Naive B cell (primary cell): Measurements from ENCODE around the gene PRPF18. TPM values are rescaled to one million over a fixed set of nuclear protein-coding genes. Genes with fewer than 3 reads are reported as not detected.
A peak's percentile ranks its signal among the peaks of the same experiment; 100 is the strongest.

Experiments
- ATAC-seq, 2 donors: fragments of 150-1000 bp; cut with Tn5 transposase; 2 replicates each; pipeline ENCODE4 v1.10.0; 2021; ENCODE audit warnings: low read depth in 2 of 2, mild to moderate bottlenecking in 2 of 2, moderate library complexity in 2 of 2
- DNase-seq: peaks from one replicate; pipeline ENCODE4 v3.0.0; 2022
- H3K27ac Mint-ChIP-seq, 6 donors: one replicate each; pipeline ENCODE4 v1.8.0; 2020 to 2022; ENCODE audit warnings: mild to moderate bottlenecking in 6 of 6, mixed read lengths in 6 of 6, moderate library complexity in 5 of 6, inconsistent platforms in 2 of 6
- H3K27me3 Mint-ChIP-seq, 3 donors: one replicate each; pipeline ENCODE4 v1.8.0; 2021 to 2022; ENCODE audit warnings: mixed read lengths in 3 of 3, mild to moderate bottlenecking in 1 of 3
- H3K36me3 Mint-ChIP-seq, 2 donors: one replicate each; pipeline ENCODE4 v1.8.0; 2020 to 2022; ENCODE audit warnings: mixed read lengths in 2 of 2, inconsistent platforms in 1 of 2, mild to moderate bottlenecking in 1 of 2
- H3K4me1 Mint-ChIP-seq, 3 donors: one replicate each; pipeline ENCODE4 v1.8.0; 2020 to 2022; ENCODE audit warnings: mixed read lengths in 3 of 3, inconsistent platforms in 1 of 3, mild to moderate bottlenecking in 1 of 3, moderate library complexity in 1 of 3
- H3K4me3 Mint-ChIP-seq, 8 donors: one replicate each; pipeline ENCODE4 v1.8.0; 2020 to 2022; ENCODE audit warnings: mild to moderate bottlenecking in 8 of 8, mixed read lengths in 8 of 8, moderate library complexity in 8 of 8, inconsistent platforms in 2 of 8
- H3K9me3 Mint-ChIP-seq, 7 donors: one replicate each; pipeline ENCODE4 v1.8.0; 2020 to 2022; ENCODE audit warnings: mixed read lengths in 7 of 7, mild to moderate bottlenecking in 5 of 7, inconsistent platforms in 2 of 7, moderate library complexity in 1 of 7
- polyA plus RNA-seq, 6 donors: library from polyadenylated mRNA; unstranded; fragments of 300-500 nt; fragmentation: Illumina TruSeq; gene quantifications; one replicate each; pipeline ENCODE4 v1.2.3, GENCODE V29; 2021; ENCODE audit warnings: low read depth in 6 of 6

PRPF18 gene
- polyA plus RNA-seq, 6 donors from 2014 or later, result 38.7 to 53.6 (median 43.8) TPM

- no peak for ATAC-seq
- H3K27ac Mint-ChIP-seq, result peak overlapping the region in 3 of 6 donors; percentile 62 to 85 (median 81)
- H3K36me3 Mint-ChIP-seq, result peaks cover 46 to 53% of the 10 kb centered on the region in 2 donors
- no peak for DNase-seq
- no peaks in the 10 kb centered on the region for H3K27me3 Mint-ChIP-seq
- no peaks in the 10 kb centered on the region for H3K4me1 Mint-ChIP-seq
- H3K9me3 Mint-ChIP-seq, result no peaks in the 10 kb centered on the region
- no peak overlapping the region for H3K4me3 Mint-ChIP-seq
Measured at GRCh38 chr10:13614530-13615332, 28.0 kb downstream of the PRPF18 start.

DNA sequence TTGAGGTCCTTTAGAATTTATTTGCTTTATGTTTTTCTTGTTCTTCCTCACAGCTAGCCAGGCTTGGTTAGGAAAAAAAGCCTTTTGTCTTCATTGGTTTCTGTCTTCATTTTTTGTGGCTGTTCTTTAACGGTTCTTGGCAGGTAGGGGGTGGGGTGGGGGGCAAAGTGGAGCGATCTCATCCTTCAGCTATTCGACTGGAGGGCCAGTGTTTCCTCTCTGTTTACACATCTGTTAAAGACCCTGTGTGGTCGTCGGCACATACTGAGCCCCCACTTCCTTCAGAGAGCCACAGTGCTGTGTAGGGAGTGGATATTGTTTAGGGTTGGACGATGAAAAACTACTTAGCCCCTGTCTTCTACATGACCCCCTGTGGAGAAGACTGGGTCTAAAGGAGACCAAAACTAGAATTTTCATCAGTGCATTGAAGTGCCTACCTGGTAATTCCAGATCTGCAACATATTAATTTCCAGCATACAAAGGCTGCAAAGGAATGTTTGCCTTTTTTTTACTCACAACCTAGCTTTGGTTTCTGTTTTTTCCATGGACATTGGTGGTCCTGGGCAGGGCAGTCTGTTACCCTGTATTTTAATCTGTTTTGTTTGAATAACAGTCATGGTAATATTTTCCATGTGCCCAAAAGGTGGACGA, 29.0 kb downstream of the PRPF18 start:
- DNase-seq (no peak), ATAC-seq (no peak)
- Mint-ChIP-seq H3K4me3 (no peak overlapping the region), H3K4me1 (no peaks in the 10 kb centered on the region), H3K27ac (peak overlapping the region in 1 of 6 donors; percentile 13), H3K27me3 (no peaks in the 10 kb centered on the region), H3K36me3 (peaks cover 35 to 57% of the 10 kb centered on the region in 2 donors), H3K9me3 (no peaks in the 10 kb centered on the region)

DNA sequence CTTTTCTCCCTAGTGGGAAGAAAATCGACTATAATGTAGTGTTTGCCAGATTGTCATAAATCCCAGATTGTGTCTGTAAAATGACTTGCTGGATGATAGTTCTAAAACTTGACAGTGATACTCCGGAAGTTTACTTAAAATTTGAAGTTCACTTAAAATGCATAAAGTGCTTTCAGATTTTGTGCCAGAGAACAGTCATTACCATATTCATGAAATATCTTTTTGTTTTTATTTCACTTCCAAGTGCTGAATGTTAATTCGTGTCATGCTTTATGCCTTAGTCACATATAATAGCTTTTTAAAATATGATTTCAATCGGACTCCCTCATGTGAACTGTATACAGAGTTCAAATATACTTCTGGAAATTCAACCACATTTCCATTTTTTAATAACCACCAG, 30.4 kb downstream of the PRPF18 start:
- Mint-ChIP-seq H3K27me3 (no peaks in the 10 kb centered on the region), H3K4me3 (no peak overlapping the region), H3K4me1 (no peaks in the 10 kb centered on the region), H3K27ac (no peak overlapping the region), H3K36me3 (peaks cover 31 to 58% of the 10 kb centered on the region in 2 donors), H3K9me3 (no peaks in the 10 kb centered on the region)
- DNase-seq (no peak), ATAC-seq (no peak)

DNA sequence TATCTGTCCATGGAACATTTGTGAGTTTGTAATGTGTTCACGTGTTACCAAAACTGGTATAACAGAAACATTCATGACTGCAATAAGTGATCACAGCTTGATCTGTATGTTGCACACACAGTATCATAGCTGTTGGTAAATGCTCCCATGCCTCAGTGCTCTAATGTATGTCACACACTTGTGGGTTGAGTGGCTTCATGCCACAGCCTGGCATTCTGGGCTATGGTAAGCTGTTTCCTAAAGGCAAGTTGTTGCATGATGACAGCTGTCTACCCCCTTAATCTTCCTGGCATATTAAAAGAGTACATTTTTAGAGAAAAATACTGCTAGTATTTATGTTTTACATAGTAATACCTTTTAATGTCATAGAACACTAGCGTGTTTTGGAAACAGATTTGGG, 35.2 kb downstream of the PRPF18 start:
- Mint-ChIP-seq H3K27me3 (no peaks in the 10 kb centered on the region), H3K4me1 (no peaks in the 10 kb centered on the region), H3K36me3 (peaks cover 16 to 43% of the 10 kb centered on the region in 2 donors), H3K27ac (no peak overlapping the region), H3K4me3 (no peak overlapping the region), H3K9me3 (no peaks in the 10 kb centered on the region)
- DNase-seq, result no peak
- ATAC-seq, result no peak

DNA sequence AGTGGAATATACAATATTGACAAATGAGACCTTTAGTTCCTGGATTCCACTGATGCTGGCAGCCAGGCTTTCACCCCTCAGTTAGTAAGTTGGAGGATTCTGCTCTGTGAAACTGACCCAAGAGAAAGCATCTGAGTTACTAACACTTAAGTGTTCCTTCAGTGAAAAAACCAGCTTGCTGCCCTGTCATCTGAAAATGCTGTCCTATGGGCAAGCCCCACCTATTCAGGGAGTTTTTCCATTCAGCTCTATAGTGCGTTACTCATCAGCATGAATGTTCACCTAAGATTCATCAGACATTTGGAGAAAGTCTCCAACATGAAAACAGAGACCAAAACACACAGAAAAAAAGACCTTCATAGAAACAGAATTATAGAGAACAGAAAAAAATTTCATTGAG, 37.9 kb downstream of the PRPF18 start:
- no peak overlapping the region for H3K4me3 Mint-ChIP-seq
- H3K4me1 Mint-ChIP-seq, result peaks cover 0 to 5% (median 0%) of the 10 kb centered on the region in 3 donors
- DNase-seq, result no peak
- no peak overlapping the region for H3K27ac Mint-ChIP-seq
- H3K27me3 Mint-ChIP-seq, result no peaks in the 10 kb centered on the region
- ATAC-seq, result no peak
- no peaks in the 10 kb centered on the region for H3K9me3 Mint-ChIP-seq
- peaks cover 8 to 26% of the 10 kb centered on the region in 2 donors for H3K36me3 Mint-ChIP-seq

GRCh38 chr10:13627459-13628310, 40.9 kb downstream of the PRPF18 start:
- Mint-ChIP-seq H3K4me3 (no peak overlapping the region), H3K27ac (no peak overlapping the region), H3K4me1 (peaks cover 7 to 14% (median 12%) of the 10 kb centered on the region in 3 donors), H3K36me3 (peaks cover 12 to 14% of the 10 kb centered on the region in 2 donors), H3K9me3 (no peaks in the 10 kb centered on the region), H3K27me3 (no peaks in the 10 kb centered on the region)
- ATAC-seq (no peak), DNase-seq (no peak)

DNA sequence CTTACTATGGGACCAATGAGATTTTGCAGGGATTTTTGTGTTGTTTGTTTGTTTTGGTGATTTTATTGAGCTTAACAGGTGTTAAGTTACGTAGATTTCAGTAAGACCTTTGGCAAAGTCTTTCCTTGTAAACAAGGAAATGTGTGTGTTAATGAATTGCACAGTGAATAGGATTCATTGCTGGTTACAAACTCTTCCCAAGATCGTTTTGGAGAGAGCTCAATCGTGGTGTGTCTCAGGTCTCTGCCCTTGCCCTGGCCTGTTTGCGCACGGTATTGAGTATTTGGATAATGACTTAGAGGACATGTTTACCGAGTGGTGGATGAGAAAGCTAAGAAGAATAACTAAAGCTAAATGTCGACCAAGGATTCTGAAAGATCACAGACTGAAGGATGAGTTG, 41.9 kb downstream of the PRPF18 start:
- no peak for ATAC-seq
- no peaks in the 10 kb centered on the region for H3K9me3 Mint-ChIP-seq
- no peak overlapping the region for H3K4me3 Mint-ChIP-seq
- peak overlapping the region in 2 of 6 donors; percentile 24 to 65 for H3K27ac Mint-ChIP-seq
- peaks cover 7 to 18% (median 12%) of the 10 kb centered on the region in 3 donors for H3K4me1 Mint-ChIP-seq
- peaks cover 12 to 14% of the 10 kb centered on the region in 2 donors for H3K36me3 Mint-ChIP-seq
- DNase-seq, result no peak
- no peaks in the 10 kb centered on the region for H3K27me3 Mint-ChIP-seq

DNA sequence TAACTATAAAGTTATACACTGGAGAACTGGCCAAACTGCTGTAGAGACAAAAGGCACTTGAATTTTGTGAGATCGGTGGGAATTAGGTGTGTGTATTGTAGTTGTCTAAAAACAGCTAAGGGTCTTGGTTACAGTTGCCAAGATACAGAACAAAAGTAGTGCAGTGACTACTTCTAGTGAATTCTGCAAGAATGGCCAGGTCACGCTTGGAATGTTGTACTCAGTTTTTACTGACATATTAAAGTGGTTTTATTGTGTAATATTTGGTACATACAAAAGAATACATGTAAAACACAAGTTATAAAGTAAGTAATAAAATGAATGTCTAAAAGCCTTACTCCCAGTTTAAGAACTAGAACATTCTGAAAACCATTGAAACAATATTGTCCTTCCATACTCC, 42.4 kb downstream of the PRPF18 start:
- H3K9me3 Mint-ChIP-seq, result no peaks in the 10 kb centered on the region

GRCh38 chr10:13630231-13630630, 43.5 kb downstream of the PRPF18 start:
- H3K4me1 Mint-ChIP-seq, result peaks cover 7 to 18% (median 12%) of the 10 kb centered on the region in 3 donors
- no peak for ATAC-seq
- no peaks in the 10 kb centered on the region for H3K27me3 Mint-ChIP-seq
- DNase-seq, result no peak
- no peaks in the 10 kb centered on the region for H3K9me3 Mint-ChIP-seq
- no peak overlapping the region for H3K27ac Mint-ChIP-seq
- H3K36me3 Mint-ChIP-seq, result peaks cover 14% of the 10 kb centered on the region in 2 donors
- H3K4me3 Mint-ChIP-seq, result no peak overlapping the region

More for the DNA sequence above, 42.4 kb downstream of the PRPF18 start:
- peaks cover 7 to 18% (median 12%) of the 10 kb centered on the region in 3 donors for H3K4me1 Mint-ChIP-seq
- H3K27me3 Mint-ChIP-seq, result no peaks in the 10 kb centered on the region
- H3K27ac Mint-ChIP-seq, result no peak overlapping the region
- peaks cover 14% of the 10 kb centered on the region in 2 donors for H3K36me3 Mint-ChIP-seq
- ATAC-seq, result no peak
- DNase-seq, result no peak
- H3K4me3 Mint-ChIP-seq, result no peak overlapping the region

GRCh38 chr10:13631594-13631993, 44.8 kb downstream of the PRPF18 start:
- Mint-ChIP-seq H3K36me3 (peaks cover 14 to 23% of the 10 kb centered on the region in 2 donors), H3K27me3 (no peaks in the 10 kb centered on the region), H3K9me3 (no peaks in the 10 kb centered on the region), H3K4me3 (no peak overlapping the region), H3K27ac (peak overlapping the region in 2 of 6 donors; percentile 28 to 34), H3K4me1 (peaks cover 7 to 18% (median 12%) of the 10 kb centered on the region in 3 donors)
- ATAC-seq (no peak), DNase-seq (no peak)

GRCh38 chr10:13632440-13632839, 45.7 kb downstream of the PRPF18 start:
- Mint-ChIP-seq H3K27ac (peak overlapping the region in 1 of 6 donors; percentile 18), H3K4me1 (peaks cover 7 to 18% (median 12%) of the 10 kb centered on the region in 3 donors), H3K27me3 (no peaks in the 10 kb centered on the region), H3K9me3 (no peaks in the 10 kb centered on the region), H3K36me3 (peaks cover 14 to 26% of the 10 kb centered on the region in 2 donors), H3K4me3 (no peak overlapping the region)
- DNase-seq, result no peak
- ATAC-seq, result no peak

DNA sequence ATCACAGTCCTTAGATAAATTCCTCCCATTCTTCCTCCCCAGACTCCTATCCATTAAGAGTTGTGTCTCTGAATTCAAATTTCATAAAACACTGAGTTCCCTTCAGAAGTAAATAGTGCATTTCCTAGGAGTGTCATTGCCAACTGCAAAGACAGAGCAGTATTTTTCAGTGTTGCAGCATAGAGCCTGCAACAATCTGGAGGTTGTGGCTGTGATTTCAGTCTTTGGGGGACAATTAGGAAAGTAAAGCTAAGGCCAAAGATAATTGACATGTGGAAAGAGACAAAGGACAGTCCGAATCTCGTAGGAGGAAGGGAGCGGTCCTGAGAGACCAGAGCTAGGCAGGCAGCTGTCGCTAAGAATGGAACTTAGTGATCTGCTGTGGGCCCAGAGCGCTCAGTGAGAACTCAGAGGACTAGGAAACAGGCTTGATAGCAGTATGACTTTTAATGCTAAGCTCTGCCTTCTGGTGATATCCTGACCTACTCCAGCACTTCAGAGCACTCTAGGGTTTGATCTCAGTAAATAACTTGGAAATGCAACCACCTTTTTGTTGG, 46.2 kb downstream of the PRPF18 start:
- no peak for ATAC-seq
- Mint-ChIP-seq H3K9me3 (no peaks in the 10 kb centered on the region), H3K4me3 (no peak overlapping the region), H3K4me1 (peaks cover 7 to 18% (median 12%) of the 10 kb centered on the region in 3 donors), H3K27ac (peak overlapping the region in 3 of 6 donors; percentile 1 to 60 (median 18)), H3K27me3 (no peaks in the 10 kb centered on the region), H3K36me3 (peaks cover 18 to 29% of the 10 kb centered on the region in 2 donors)
- no peak for DNase-seq

DNA sequence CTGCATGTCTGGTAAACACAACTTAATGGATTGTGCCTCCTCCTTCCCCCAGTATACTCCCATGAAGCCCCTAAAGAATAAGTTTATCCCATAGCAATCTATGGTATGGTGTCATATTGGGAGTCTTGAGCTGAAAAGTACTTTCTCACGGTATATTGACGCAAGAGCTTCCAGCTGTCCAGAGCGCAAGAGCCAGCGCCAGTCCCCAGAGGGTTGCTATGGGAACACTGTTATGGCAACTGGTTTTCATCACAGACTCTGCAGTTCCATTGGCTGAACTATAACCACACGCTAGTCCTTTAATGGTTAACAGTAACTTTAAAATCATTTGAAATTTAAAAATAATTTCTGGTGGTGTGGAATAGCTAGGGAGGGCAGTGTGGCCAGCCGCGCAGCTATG, 46.9 kb downstream of the PRPF18 start:
- Mint-ChIP-seq H3K4me3 (no peak overlapping the region), H3K36me3 (peaks cover 24 to 36% of the 10 kb centered on the region in 2 donors), H3K9me3 (no peaks in the 10 kb centered on the region), H3K27ac (no peak overlapping the region), H3K4me1 (peaks cover 7 to 16% (median 12%) of the 10 kb centered on the region in 3 donors), H3K27me3 (no peaks in the 10 kb centered on the region)
- DNase-seq (no peak), ATAC-seq (no peak)
